Right cardiac atrium (tissue), 5 donors: ENCODE measurements around the gene RYR2. TPM values are rescaled to one million over a fixed set of nuclear protein-coding genes. Genes with fewer than 3 reads are reported as not detected.

Source experiments
- ATAC-seq, 2 donors: fragments of 200-7000 bp; cut with Tn5 transposase; one replicate each; pipeline versions ENCODE4 v1.8.0 to v1.9.1; 2020; ENCODE audit warnings: moderate library complexity in 2 of 2, mild to moderate bottlenecking in 1 of 2
- DNase-seq, 3 donors: peaks; one replicate each; pipeline ENCODE4 v3.0.0-alpha.2; 2020
- H3K27ac ChIP-seq: one replicate; pipeline ENCODE4 v1.5.1; 2013; ENCODE audit warnings: mild to moderate bottlenecking, low read length, control low read depth, moderate library complexity
- H3K27me3 ChIP-seq: one replicate; pipeline ENCODE4 v1.6.1; 2013; ENCODE audit not compliant: control insufficient read depth, insufficient read depth
- H3K4me1 ChIP-seq: one replicate; pipeline ENCODE4 v1.6.1; 2013; ENCODE audit warnings: low read length; ENCODE audit not compliant: control insufficient read depth, insufficient read depth
- H3K4me3 ChIP-seq: one replicate; pipeline ENCODE4 v1.5.1; 2013; ENCODE audit warnings: low read length, control low read depth
- H3K9me3 ChIP-seq: one replicate; pipeline ENCODE4 v1.6.1; 2013; ENCODE audit warnings: low read length; ENCODE audit not compliant: control insufficient read depth
- WGBS: extraction: QIAGEN DNeasy Blood & Tissue Kit; methylation state at CpG from one replicate; pipeline ENCODE4 v1.1.7; 2013; 5-methylcytosine and 5-hydroxymethylcytosine counted together
- intact Hi-C, 4 donors: fragments of 100-400 bp; cut with DNase I; formaldehyde crosslinking; loops; one replicate each; pipeline versions ENCODE4 v1.11.0 to v1.14.0; 2022 to 2023
- polyA plus RNA-seq: library from polyadenylated mRNA; stranded (reverse); fragments of 200-250 nt; gene quantifications from one replicate; pipeline ENCODE4 v1.2.3, GENCODE V29; 2013
- total RNA-seq, 4 donors: library from RNA; stranded (reverse); fragmentation: NEBNext Ultra II Directional; extraction: Animal tissue kit (Norgen Biotek cat#: 25700); gene quantifications; one replicate each; pipeline ENCODE4 v1.2.1, GENCODE V29; 2021
- donor health status: healthy with polysubstance abuse.
- donor health status: DM: no; HTN: yes; CAD: no.
- donor health status: DM: no; HTN: no; CAD: no.
- donor health status: DM: no; HTN: yes; CAD: no; lungs with severe emphysema.
- donor health status: DM: yes; HTN: yes; CAD: no.

RYR2 gene
- total and polyA plus RNA-seq, 5 donors: 166 to 716 (median 487) TPM

DNA sequence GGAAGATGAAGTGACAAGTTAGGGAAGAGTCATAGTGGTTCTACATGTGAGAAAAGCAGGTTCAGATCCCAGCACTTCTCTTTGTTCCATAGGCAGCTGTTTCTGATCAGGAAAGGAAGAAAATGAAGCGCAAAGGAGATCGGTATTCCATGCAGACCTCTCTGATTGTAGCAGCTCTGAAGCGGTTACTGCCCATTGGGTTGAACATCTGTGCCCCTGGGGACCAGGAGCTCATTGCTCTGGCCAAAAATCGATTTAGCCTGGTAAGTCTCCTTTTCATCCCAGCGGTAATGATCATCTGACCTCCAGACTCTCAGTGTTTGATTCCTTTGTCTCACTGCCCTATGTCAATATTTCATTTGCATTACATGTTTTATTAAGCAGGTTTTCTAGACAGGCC is 675.1 kb downstream of the RYR2 start:
- H3K9me3 ChIP-seq: no peaks in the 10 kb centered on the region
- H3K4me1 ChIP-seq: peaks cover 2% of the 10 kb centered on the region
- no peak overlapping the region for H3K27ac ChIP-seq
- DNase-seq: no peak
- no peaks in the 10 kb centered on the region for H3K27me3 ChIP-seq
- no peak overlapping the region for H3K4me3 ChIP-seq
- intact Hi-C loops: no loop called here
- no peak for ATAC-seq
- WGBS: 77% methylated on average over 5 of the region's 5 CpGs

DNA sequence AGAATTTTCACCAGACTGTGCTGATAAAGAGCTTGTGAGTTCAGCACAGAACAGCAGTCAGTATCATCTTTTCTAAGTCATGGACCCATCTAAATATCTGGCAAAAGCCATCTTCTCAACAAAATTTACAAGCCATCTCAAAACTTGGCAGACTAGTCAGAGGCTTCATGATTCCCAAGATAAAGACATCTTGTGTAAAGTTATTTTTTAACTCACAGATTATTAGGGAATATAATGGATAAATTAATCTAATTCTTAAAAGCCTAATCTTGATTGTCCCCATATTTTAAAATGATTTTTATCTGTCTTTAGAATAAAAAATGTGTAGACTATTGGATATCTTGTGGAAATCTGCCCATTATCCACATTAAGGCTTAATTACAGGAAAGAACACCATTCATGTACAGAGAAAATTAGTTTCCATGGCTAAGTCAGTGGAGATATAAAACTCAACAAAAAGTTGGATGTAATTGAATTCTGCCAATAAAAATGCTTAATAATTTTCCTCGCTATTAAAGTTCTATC is 688.9 kb downstream of the RYR2 start:
- DNase-seq (no peak), ATAC-seq (no peak)
- no peaks in the 10 kb centered on the region for H3K4me1 ChIP-seq
- H3K9me3 ChIP-seq: no peaks in the 10 kb centered on the region
- no peak overlapping the region for H3K4me3 ChIP-seq
- H3K27me3 ChIP-seq: no peaks in the 10 kb centered on the region
- intact Hi-C loops: no loop called here
- no peak overlapping the region for H3K27ac ChIP-seq
- 90% methylated on average over 1 of the region's 1 CpG for WGBS

DNA sequence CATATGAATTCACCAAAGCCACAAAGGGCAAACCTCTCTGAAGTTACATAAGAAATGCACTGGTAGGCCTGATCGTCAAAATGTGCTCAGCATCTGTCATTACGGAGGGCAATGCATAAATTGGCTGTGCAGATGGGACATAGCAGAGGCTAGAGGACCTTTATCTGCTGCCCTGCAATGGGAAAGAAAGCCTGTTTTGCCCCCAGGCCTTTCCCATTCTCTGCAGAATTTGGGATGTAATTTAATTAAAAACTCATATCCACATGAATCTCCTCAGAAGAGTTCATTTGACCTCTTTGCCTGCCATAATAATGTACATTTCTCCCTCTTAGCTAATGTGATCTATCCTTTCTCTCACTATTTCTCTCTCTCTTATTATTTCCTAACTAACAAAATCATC is 690.7 kb downstream of the RYR2 start:
- DNase-seq: no peak
- Histone ChIP-seq H3K4me3 (no peak overlapping the region), H3K27me3 (no peaks in the 10 kb centered on the region), H3K4me1 (no peaks in the 10 kb centered on the region), H3K27ac (no peak overlapping the region), H3K9me3 (no peaks in the 10 kb centered on the region)
- ATAC-seq: no peak
- 88% methylated on average over 2 of the region's 2 CpGs for WGBS
- intact Hi-C loops: no loop called here

DNA sequence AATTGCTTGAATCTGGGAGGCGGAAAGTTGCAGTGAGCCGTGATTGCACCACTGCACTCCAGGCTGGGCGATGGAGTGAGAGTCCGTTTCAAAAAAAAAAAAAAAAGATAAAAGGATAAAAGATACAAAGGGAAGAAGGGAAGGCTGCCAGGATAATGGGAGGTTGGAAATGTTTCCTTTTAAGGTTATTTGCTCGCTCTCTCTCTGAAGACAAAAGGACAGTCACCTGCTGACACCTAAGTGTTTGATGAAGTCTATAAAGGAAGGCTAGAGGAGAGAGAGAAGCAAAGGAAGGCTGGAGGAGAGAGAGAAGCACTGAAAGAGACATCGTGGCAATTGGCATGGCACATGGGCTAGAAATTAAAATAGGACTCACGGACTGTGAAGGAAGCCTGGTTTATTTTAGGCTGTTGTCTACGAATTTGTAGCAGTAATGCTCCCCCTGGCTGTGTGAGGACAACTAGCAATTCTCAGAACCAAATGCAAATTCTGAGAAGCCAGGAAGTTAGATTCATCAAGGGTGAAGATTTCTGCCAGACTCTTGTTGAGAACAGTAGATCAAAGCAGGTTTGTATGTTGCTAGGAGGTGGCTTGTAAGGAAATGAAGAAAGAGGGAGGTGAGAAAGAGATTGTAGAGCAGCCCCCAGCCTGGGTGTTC is 694.5 kb downstream of the RYR2 start:
- Histone ChIP-seq H3K27ac (peak overlapping the region; percentile 45), H3K9me3 (no peaks in the 10 kb centered on the region), H3K27me3 (no peaks in the 10 kb centered on the region), H3K4me3 (no peak overlapping the region), H3K4me1 (no peaks in the 10 kb centered on the region)
- DNase-seq: no peak
- ATAC-seq: peak in 1 of 2 donors; percentile 23
- 46% methylated on average over 8 of the region's 8 CpGs for whole genome bisulfite sequencing
- intact Hi-C loops: no loop called here

DNA sequence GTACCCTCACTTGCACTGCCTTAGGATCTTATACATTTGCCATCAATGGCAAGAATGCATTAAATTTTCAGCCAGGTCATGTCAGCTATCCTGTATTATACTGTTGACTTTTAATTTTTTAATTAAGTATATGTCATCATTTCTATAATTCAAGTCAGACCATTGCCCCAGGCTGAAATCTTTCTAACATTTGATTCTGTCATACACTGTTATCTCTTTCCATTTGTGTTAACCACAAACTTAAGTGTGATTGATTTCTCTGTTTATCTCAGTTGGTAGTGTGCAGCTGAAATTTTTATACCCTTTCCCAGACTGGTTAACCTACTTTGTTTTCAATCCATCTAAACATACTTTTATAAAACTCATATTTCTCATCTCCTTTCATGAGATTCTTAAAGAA is 695.5 kb downstream of the RYR2 start:
- intact Hi-C loops: no loop called here
- Histone ChIP-seq H3K4me1 (no peaks in the 10 kb centered on the region), H3K9me3 (no peaks in the 10 kb centered on the region), H3K27me3 (no peaks in the 10 kb centered on the region), H3K4me3 (no peak overlapping the region), H3K27ac (no peak overlapping the region)
- DNase-seq (no peak), ATAC-seq (no peak)

DNA sequence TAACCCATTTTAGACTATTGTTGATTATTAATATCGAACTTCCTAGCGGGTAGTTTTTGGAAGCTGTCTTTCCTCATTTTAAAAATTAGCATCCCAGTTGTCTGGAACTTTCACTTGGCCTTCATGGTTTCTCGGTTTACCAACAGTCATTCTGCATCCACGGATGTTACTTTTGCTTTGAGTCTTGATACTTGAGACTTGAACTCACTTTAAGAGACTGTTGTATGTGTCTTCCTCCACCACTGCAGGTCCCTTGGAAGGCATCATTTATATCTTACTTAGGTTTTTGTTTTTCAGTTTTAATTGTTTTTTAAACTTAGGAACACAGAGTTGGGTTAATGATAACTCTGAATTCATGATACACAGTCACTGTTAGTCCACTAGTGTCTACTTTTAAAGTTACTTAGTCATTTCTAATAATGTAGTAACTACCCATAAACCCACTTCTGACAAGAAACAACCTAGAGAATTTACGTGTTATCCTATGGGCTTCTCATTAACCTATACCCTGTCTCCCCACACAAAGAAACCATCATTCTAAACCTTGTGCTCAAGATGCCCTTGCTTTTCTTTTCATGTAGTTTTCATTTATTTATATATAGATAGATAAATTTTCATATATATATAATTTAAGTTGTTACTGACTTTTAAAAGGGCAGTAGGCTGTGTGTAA is 696.1 kb downstream of the RYR2 start:
- ATAC-seq (no peak), DNase-seq (no peak)
- intact Hi-C loops: no loop called here
- WGBS: 83% methylated on average over 5 of the region's 5 CpGs
- Histone ChIP-seq H3K27ac (no peak overlapping the region), H3K9me3 (no peaks in the 10 kb centered on the region), H3K4me3 (no peak overlapping the region), H3K4me1 (no peaks in the 10 kb centered on the region), H3K27me3 (no peaks in the 10 kb centered on the region)

DNA sequence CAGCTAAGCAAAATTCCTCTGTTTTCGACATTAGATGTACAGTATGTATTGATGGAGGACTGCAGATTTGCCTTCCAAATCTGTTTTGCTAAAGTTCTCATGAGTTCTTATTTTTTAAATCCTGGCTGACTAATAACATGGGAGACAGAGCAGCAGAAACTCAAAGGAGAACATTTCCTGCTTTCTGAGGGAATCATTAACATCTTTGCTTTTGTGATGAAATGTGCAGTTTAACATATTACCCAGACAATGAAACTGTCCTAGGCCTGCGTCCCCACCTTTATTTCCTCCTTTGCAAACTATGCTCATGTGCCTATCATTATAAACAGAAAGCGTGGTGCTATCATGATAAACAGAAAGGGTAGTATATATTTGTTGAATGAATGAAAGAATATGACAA is 698.9 kb downstream of the RYR2 start:
- intact Hi-C loops: no loop called here

DNA sequence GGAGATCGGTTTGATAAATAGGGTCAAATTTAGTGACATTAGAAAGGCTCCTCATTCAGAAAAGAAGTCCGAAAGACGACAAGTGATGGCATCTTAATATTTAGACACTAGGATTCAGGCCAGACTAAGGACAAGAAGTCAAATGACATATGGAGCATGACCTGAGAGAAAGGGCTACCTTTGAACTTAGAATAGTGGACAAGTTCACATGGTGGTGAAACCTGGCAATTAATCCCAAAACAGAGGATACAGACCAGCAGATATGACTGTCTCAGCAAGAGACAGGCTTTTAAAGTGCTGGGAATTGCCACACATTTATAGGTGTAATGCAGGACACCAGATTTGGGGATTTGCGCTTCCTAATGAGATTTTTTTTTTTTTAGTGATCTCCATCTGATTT is 703.6 kb downstream of the RYR2 start:
- intact Hi-C loops: no loop called here
- 90% methylated on average over 4 of the region's 4 CpGs for WGBS

More for the DNA sequence above, 698.9 kb downstream of the RYR2 start:
- Histone ChIP-seq H3K4me3 (no peak overlapping the region), H3K9me3 (no peaks in the 10 kb centered on the region), H3K27me3 (no peaks in the 10 kb centered on the region), H3K27ac (no peak overlapping the region), H3K4me1 (peaks cover 1% of the 10 kb centered on the region)
- 79% methylated on average over 3 of the region's 3 CpGs for WGBS
- ATAC-seq (no peak), DNase-seq (no peak)

DNA sequence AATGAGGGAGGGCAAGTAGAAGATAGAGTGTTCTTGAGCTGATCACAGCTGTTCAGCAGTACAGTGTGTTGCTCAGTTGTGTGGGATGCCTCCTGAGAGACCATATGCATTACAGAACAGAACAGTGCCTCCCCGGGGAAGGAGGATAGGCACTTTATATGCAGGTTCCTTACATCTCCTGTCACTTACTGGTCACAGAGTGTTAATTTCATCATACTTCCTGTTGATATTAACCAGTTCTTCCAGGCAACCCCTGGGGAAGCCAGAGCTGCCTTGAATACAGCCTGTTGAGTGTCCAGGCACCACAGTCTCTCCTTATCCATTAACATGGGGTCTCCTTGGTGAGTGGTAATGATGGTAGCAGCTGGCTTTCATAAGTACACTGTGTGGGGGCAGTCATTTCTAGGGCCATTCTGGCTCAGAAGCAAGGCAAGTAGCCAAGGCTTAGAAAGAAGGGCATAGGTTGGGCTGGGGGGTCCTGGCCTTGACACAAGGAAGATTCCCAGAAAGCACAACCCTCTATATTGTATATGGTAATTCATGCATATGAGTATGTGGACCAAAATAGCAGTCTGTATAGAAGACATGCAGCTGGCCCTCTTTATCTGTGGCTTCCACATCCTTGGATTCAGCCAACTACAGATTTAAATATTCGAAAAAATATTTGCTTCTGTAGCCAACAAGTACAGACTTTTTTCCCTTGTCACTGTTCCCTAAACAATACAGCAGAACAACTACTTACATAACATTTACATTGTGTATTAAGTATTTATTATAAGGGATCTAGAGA is 706.4 kb downstream of the RYR2 start:
- DNase-seq (peak in 1 of 3 donors; percentile 9), ATAC-seq (peak; percentile 49 to 53)
- Histone ChIP-seq H3K9me3 (no peaks in the 10 kb centered on the region), H3K4me1 (peaks cover 1% of the 10 kb centered on the region), H3K4me3 (no peak overlapping the region), H3K27me3 (no peaks in the 10 kb centered on the region), H3K27ac (peak overlapping the region; percentile 52)
- 36% methylated on average over 2 of the region's 2 CpGs for WGBS
- intact Hi-C loops: no loop called here

More for the DNA sequence above, 703.6 kb downstream of the RYR2 start:
- H3K27ac ChIP-seq: no peak overlapping the region
- peaks cover 1% of the 10 kb centered on the region for H3K4me1 ChIP-seq
- ATAC-seq (no peak), DNase-seq (no peak)
- H3K27me3 ChIP-seq: no peaks in the 10 kb centered on the region
- H3K4me3 ChIP-seq: no peak overlapping the region
- H3K9me3 ChIP-seq: no peaks in the 10 kb centered on the region

DNA sequence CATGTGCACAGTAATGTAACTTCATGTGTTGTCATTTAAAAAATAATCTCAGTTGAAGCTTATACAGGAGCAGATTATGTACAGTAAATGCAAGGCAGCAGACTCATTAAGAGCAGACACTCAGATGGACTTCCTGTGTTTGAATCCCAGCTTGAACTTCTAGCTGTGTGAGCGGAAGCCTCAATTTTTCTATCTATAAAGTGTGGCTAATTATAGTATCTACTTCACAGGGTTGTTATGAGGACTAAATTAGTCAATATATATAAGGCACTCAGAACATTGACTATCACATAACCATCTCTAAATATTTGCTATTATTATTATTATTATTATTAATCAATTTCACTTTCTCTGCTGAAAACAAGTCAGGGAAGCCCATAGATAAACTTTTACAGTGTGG is 707.1 kb downstream of the RYR2 start:
- no peaks in the 10 kb centered on the region for H3K9me3 ChIP-seq
- no peak overlapping the region for H3K27ac ChIP-seq
- WGBS: 57% methylated on average over 1 of the region's 1 CpG
- intact Hi-C loops: no loop called here
- ATAC-seq (peak; percentile 11 to 12), DNase-seq (no peak)
- peaks cover 1% of the 10 kb centered on the region for H3K4me1 ChIP-seq
- H3K4me3 ChIP-seq: no peak overlapping the region
- H3K27me3 ChIP-seq: no peaks in the 10 kb centered on the region

DNA sequence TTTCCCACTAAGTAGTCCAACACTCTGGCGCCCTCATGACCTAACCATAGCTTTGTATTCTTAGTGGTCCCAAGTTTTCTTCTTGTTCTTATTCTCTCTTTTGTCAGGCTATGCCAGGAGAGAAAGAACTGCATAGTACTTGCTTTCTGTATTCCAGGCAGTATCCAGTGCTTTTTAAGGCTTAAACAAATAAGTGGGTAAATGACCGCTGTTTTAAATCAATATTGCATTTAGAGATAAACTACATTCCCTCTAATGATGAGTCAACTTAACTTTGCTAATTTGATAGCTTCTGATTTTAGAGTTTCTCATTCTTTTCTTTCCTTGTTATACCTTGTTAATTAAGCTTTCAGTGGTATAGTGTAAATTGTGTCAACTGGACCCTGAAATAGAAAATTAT is 709.1 kb downstream of the RYR2 start:
- ATAC-seq (no peak), DNase-seq (no peak)
- intact Hi-C loops: no loop called here
- 88% methylated on average over 2 of the region's 2 CpGs for WGBS
- no peaks in the 10 kb centered on the region for H3K27me3 ChIP-seq
- H3K27ac ChIP-seq: no peak overlapping the region
- no peaks in the 10 kb centered on the region for H3K9me3 ChIP-seq
- no peaks in the 10 kb centered on the region for H3K4me1 ChIP-seq
- H3K4me3 ChIP-seq: no peak overlapping the region
